ENCODE data around the gene CHD2. TPM values are rescaled to one million over a fixed set of nuclear protein-coding genes. Genes with fewer than 3 reads are reported as not detected.

The CHD2 gene
- polyA plus RNA-seq, 1 experiment: 38.2 TPM

DNA sequence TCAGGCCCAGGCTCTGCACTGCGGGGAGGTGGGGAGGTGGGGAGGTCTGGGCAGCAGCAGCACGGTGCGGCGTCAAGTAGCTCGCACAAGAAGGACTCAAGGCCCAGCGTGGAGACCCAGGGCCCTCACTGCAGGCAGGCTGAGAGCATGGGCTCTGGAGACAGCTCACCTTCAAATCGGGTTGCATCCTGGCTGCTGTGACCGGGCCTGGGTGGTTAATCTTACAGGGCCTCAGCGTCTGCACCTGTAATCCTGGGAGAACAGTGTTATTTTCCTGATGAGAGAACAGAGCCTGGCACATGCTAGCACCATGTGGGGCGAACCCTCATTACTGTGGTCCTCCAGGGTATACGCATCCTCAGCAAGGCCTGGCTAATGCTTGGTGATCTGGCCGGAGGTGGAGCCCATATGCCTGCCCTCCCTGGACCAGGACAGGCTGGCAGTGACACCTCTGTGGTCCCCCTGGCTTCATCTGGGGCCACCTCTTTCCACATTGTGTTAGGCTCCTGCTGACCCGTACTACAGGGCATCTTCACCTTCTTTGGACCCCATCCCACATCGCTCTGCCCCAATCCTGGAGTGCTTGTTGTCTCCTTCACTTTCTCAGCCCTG is 133.4 kb downstream of the CHD2 start:
- ChIA-PET POLR2A (interaction anchor here (0.6 kb wide), 1 partner anchor 1191 kb away, joined by 3 read pairs; no protein-coding TSS in a partner anchor), CTCF (interaction anchor here (0.6 to 6.3 kb wide), 4 partner anchors 55 to 1086 kb away, joined by 3 to 74 read pairs (median 4); no protein-coding TSS in a partner anchor)
- TF ChIP-seq, protein P1, sequence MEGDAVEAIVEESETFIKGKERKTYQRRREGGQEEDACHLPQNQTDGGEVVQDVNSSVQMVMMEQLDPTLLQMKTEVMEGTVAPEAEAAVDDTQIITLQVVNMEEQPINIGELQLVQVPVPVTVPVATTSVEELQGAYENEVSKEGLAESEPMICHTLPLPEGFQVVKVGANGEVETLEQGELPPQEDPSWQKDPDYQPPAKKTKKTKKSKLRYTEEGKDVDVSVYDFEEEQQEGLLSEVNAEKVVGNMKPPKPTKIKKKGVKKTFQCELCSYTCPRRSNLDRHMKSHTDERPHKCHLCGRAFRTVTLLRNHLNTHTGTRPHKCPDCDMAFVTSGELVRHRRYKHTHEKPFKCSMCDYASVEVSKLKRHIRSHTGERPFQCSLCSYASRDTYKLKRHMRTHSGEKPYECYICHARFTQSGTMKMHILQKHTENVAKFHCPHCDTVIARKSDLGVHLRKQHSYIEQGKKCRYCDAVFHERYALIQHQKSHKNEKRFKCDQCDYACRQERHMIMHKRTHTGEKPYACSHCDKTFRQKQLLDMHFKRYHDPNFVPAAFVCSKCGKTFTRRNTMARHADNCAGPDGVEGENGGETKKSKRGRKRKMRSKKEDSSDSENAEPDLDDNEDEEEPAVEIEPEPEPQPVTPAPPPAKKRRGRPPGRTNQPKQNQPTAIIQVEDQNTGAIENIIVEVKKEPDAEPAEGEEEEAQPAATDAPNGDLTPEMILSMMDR (IDR thresholded peaks at IDR 0.05; ENCODE audit: insufficient read depth, low read depth, low read length): no peak
- no peak for DNase-seq (ENCODE audit: low read depth)
- no peaks in the 10 kb centered on the region for H3K36me3 ChIP-seq (ENCODE audit: control insufficient read depth, insufficient read depth, low read length)
- H3K4me3 ChIP-seq (ENCODE audit: low read depth, low read length): no peak overlapping the region
- H3K27me3 ChIP-seq (ENCODE audit: control insufficient read depth, insufficient read depth, low read length): no peaks in the 10 kb centered on the region

DNA sequence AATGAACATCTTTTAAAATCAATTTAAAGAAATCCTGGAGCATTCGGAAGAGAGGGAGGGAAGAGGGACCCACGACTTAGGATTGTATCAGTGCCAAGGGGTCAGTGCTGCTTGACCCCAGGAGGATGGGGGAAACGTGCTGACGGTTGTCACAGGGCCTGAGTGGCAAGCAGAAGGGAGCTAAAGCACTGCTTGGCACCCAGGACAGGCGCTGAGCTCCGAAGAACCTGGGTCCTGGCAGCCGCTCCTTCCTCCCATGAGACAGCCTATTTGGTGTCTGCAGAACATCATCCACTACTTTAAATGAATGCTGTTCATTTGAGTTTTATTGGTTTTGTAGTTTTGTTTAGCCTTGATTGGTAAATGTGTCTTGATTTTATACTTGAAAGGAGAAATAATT is 134.4 kb downstream of the CHD2 start:
- DNase-seq (ENCODE audit: low read depth): no peak
- ChIA-PET POLR2A (no interaction called here), CTCF (interaction anchor here (3.6 kb wide), 1 partner anchor 1085 kb away, joined by 20 read pairs; no protein-coding TSS in a partner anchor)
- H3K4me3 ChIP-seq (ENCODE audit: low read depth, low read length): no peak overlapping the region
- no peaks in the 10 kb centered on the region for H3K36me3 ChIP-seq (ENCODE audit: control insufficient read depth, insufficient read depth, low read length)
- TF ChIP-seq, protein P1 (IDR thresholded peaks at IDR 0.05; ENCODE audit: insufficient read depth, low read depth, low read length): no peak
- H3K27me3 ChIP-seq (ENCODE audit: control insufficient read depth, insufficient read depth, low read length): no peaks in the 10 kb centered on the region

DNA sequence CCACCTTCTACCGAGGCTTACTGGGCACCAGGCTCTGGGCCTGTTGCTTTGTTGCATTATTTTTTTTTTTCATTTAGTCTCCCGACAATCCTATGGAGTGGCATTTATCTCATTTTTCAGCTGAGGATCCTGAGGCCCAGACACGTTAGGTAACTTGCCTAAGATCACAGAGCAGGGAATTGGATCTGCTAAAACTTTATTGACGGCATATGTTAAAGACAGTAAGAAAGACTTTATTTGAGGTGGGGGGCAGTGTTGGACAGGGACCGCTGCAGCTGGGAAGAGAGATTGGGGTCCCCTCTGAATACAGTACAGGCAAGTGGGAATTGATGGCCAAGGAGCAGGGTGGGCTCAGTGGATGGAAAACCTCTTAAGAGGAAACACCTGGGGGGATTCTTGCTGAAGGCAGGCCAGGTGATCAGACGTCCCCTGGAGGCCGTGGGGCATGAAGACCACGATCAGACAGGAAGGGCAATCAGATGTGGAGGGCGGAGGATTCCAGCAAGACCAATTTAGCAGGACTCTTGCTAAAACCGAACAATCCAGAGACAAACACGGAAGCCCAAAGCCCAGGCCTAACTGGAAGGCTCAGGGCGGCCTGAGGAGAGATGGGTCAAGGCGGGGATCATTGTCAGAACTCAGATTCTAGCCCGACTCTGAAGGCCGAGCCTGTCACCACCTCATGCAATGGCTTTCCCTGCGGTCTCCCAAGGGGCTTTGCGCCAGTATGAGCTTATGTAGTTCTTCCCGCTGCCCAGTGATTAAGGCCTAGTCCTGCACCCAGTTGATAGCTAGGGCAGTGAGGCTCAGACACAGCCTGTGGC is 135.2 kb downstream of the CHD2 start:
- no peak for DNase-seq (ENCODE audit: low read depth)
- no peak overlapping the region for H3K4me3 ChIP-seq (ENCODE audit: low read depth, low read length)
- CTCF ChIA-PET: interaction anchor here (1.2 to 3.6 kb wide), 2 partner anchors 11 to 1085 kb away, joined by 3 to 20 read pairs; no protein-coding TSS in a partner anchor
- POLR2A ChIA-PET: no interaction called here
- no peaks in the 10 kb centered on the region for H3K36me3 ChIP-seq (ENCODE audit: control insufficient read depth, insufficient read depth, low read length)
- TF ChIP-seq, protein P1 (IDR thresholded peaks at IDR 0.05; ENCODE audit: insufficient read depth, low read depth, low read length): no peak
- H3K27me3 ChIP-seq (ENCODE audit: control insufficient read depth, insufficient read depth, low read length): no peaks in the 10 kb centered on the region

DNA sequence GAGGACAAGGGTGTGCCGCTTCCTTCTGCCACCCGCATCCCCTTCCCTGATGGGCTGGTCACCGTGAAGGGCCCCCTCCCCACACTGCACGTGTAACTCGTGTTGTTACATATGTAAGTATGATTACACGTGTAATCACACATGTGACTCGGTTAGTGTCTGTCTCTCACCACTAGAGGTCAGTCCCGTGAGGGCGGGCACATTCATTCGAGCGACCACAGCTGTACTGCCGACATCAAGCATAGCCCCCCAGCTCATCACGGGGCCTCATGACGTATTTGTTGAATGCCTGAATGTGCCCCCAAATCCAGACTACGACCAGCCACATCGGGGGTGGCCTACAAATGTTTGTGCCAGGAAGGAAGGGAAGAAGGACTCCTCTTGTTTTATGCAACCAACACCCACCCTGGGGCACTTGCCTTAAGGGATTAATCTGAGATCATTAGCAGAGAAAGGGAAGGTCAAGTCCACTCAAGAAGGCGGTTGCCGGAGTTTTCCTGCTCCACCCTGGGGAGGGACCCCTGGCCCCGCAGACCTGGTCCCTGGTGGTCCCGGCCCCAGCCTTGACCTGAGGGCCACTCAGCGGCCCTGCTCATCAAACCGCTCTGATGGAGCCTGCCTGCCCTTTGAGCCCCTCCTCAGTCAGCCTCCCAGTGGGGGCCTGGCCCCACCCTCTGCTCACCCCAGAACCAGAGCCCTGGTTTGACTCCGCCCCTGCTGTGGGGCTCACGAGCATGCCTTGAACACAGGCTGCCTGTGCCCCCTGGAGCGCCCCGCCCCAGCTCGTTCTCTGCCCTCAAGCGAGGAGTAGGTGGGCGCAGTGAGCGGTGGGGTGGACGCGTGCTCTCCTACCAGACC is 136.1 kb downstream of the CHD2 start:
- Histone ChIP-seq H3K36me3 (ENCODE audit: control insufficient read depth, insufficient read depth, low read length) (no peaks in the 10 kb centered on the region), H3K4me3 (ENCODE audit: low read depth, low read length) (no peak overlapping the region), H3K27me3 (ENCODE audit: control insufficient read depth, insufficient read depth, low read length) (no peaks in the 10 kb centered on the region)
- CTCF ChIA-PET: interaction anchor here (0.9 to 3.6 kb wide), 4 partner anchors 8 to 1084 kb away, joined by 3 to 20 read pairs (median 3); no protein-coding TSS in a partner anchor
- TF ChIP-seq, protein P1 (IDR thresholded peaks at IDR 0.05; ENCODE audit: insufficient read depth, low read depth, low read length): peak; percentile 27; the same call in 1 of the 2 replicates
- POLR2A ChIA-PET: no interaction called here
- no peak for DNase-seq (ENCODE audit: low read depth)

Measured in BJ (cell line).